Smooth muscle cell (in vitro differentiated cells): ENCODE results near the gene TRAPPC6A. TPM values are rescaled to one million over a fixed set of nuclear protein-coding genes. Genes with fewer than 3 reads are reported as not detected.
"Not testable (repeated sequence)": the region's sequence is repeated elsewhere in the genome, so short reads cannot be mapped to it uniquely, and the experiment has no call there.

Experiments used
- DNase-seq: peaks from one replicate; lab custom pipeline; 2025; ENCODE audit not compliant: unreplicated experiment; lab: John Stamatoyannopoulos, UW
- H2AFZ ChIP-seq: fragments of 200-600 bp; sonication (generic); 2 replicates; pipeline ENCODE4 v1.6.0; 2016; ENCODE audit warnings: antibody characterized with exemption, low read depth, mild to moderate bottlenecking
- H3F3A ChIP-seq: fragments of 200-600 bp; sonication (generic); 2 replicates; pipeline ENCODE4 v1.6.0; 2017; ENCODE audit warnings: antibody characterized with exemption, low read depth
- H3K27ac ChIP-seq: fragments of 200-600 bp; sonication (generic); 2 replicates; pipeline ENCODE4 v1.5.1; 2016; ENCODE audit warnings: low read depth, mild to moderate bottlenecking
- H3K27me3 ChIP-seq: fragments of 200-600 bp; sonication (generic); 2 replicates; pipeline ENCODE4 v1.6.1; 2016; ENCODE audit warnings: low read depth, mild to moderate bottlenecking
- H3K36me3 ChIP-seq: fragments of 200-600 bp; sonication (generic); 2 replicates; pipeline ENCODE4 v1.5.1; 2016; ENCODE audit warnings: low read depth
- H3K4me1 ChIP-seq: fragments of 200-600 bp; sonication (generic); 2 replicates; pipeline ENCODE4 v1.5.1; 2016; ENCODE audit warnings: low read depth
- H3K4me2 ChIP-seq: fragments of 200-600 bp; sonication (generic); 2 replicates; pipeline ENCODE4 v1.6.0; 2016; ENCODE audit warnings: mild to moderate bottlenecking
- H3K4me3 ChIP-seq: fragments of 200-600 bp; sonication (generic); 2 replicates; pipeline ENCODE4 v1.5.1; 2016; ENCODE audit warnings: mild to moderate bottlenecking
- H3K79me2 ChIP-seq: fragments of 200-600 bp; sonication (generic); 2 replicates; pipeline ENCODE4 v1.6.0; 2016; ENCODE audit warnings: low read depth, mild to moderate bottlenecking
- H3K9ac ChIP-seq: fragments of 200-600 bp; sonication (generic); 2 replicates; pipeline ENCODE4 v1.6.0; 2016; ENCODE audit warnings: low read depth
- H3K9me3 ChIP-seq: fragments of 200-600 bp; sonication (generic); replicated peaks from 2 replicates; pipeline ENCODE4 v1.5.1; 2016; ENCODE audit warnings: low read depth
- H4K20me1 ChIP-seq: fragments of 200-600 bp; sonication (generic); 2 replicates; pipeline ENCODE4 v1.6.0; 2016; ENCODE audit warnings: low read depth
- WGBS: methylation state at CpG from one replicate; pipeline ENCODE4 v1.1.7; 2016; ENCODE audit warnings: low lambda C conversion rate; 5-methylcytosine and 5-hydroxymethylcytosine counted together
- polyA plus RNA-seq: library from polyadenylated mRNA; unstranded; fragments of >200 nt; fragmentation: Nextera tagmentation; extraction: Ambion mirVana; gene quantifications from 2 replicates; pipeline ENCODE4 v1.2.1, GENCODE V29; 2016
- total RNA-seq: library from RNA; depleted of rRNA; stranded (reverse); fragments of >200 nt; gene quantifications from 2 replicates; pipeline ENCODE4 v1.2.3, GENCODE V29; 2014
- TF ChIP-seq, protein P1 (sequence below): fragments of 200-600 bp; sonication (generic); IDR thresholded peaks from 2 replicates; pipeline ENCODE4 v1.5.1; 2017; ENCODE audit warnings: borderline replicate concordance, mild to moderate bottlenecking, antibody characterized with exemption; ENCODE audit not compliant: insufficient read depth, poor library complexity, severe bottlenecking

TRAPPC6A gene
- total and polyA plus RNA-seq, 2 experiments from 2014 or later = 10.2 to 32.2 TPM

DNA sequence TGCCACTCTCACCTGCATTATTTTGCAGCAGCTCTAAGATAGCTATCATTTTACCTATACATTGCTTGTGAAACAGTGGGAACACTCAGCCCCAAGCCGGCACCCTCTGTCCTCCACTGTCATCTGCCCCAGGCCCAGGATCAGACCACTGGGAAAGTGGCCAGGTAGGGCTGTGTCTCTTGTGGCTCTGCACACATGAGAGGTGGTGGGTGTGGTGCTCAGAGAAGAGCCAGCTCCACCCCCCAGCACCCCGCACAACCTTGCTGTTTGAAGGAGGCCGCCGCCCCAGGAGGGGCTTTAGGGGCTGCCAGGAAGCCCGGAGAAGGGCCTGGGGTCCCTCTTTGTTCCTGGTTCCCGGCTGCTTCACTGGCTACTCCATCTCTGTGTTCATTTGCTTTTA lies 58.5 kb downstream of the TRAPPC6A start:
- Histone ChIP-seq H3K27me3 (no peaks in the 10 kb centered on the region), H3F3A (no peaks in the 10 kb centered on the region), H3K27ac (no peak overlapping the region), H2AFZ (no peak overlapping the region), H3K4me2 (no peak overlapping the region), H3K9ac (no peak overlapping the region), H3K4me1 (peaks cover 6% of the 10 kb centered on the region), H3K4me3 (no peak overlapping the region), H3K79me2 (peaks cover 56% of the 10 kb centered on the region), H3K36me3 (no peaks in the 10 kb centered on the region), H4K20me1 (peaks cover 100% of the 10 kb centered on the region), H3K9me3 (no peaks in the 10 kb centered on the region)
- no peak for DNase-seq
- TF ChIP-seq, protein P1, sequence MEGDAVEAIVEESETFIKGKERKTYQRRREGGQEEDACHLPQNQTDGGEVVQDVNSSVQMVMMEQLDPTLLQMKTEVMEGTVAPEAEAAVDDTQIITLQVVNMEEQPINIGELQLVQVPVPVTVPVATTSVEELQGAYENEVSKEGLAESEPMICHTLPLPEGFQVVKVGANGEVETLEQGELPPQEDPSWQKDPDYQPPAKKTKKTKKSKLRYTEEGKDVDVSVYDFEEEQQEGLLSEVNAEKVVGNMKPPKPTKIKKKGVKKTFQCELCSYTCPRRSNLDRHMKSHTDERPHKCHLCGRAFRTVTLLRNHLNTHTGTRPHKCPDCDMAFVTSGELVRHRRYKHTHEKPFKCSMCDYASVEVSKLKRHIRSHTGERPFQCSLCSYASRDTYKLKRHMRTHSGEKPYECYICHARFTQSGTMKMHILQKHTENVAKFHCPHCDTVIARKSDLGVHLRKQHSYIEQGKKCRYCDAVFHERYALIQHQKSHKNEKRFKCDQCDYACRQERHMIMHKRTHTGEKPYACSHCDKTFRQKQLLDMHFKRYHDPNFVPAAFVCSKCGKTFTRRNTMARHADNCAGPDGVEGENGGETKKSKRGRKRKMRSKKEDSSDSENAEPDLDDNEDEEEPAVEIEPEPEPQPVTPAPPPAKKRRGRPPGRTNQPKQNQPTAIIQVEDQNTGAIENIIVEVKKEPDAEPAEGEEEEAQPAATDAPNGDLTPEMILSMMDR = no peak
- 95% methylated on average over 6 of the region's 6 CpGs for WGBS

- H3K4me1 ChIP-seq, H2AFZ ChIP-seq, H3K9me3 ChIP-seq, DNase-seq, H3K27ac ChIP-seq, H3K4me3 ChIP-seq, H3K36me3 ChIP-seq, H3K9ac ChIP-seq, H3F3A ChIP-seq, H3K4me2 ChIP-seq, H3K27me3 ChIP-seq: not testable (repeated sequence)
- peaks cover 100% of the 10 kb centered on the region for H4K20me1 ChIP-seq
- peaks cover 56% of the 10 kb centered on the region for H3K79me2 ChIP-seq
- 93% methylated on average over 18 of the region's 18 CpGs for WGBS
Measured at GRCh38 chr19:45118591-45119355, 59.3 kb downstream of the TRAPPC6A start.

DNA sequence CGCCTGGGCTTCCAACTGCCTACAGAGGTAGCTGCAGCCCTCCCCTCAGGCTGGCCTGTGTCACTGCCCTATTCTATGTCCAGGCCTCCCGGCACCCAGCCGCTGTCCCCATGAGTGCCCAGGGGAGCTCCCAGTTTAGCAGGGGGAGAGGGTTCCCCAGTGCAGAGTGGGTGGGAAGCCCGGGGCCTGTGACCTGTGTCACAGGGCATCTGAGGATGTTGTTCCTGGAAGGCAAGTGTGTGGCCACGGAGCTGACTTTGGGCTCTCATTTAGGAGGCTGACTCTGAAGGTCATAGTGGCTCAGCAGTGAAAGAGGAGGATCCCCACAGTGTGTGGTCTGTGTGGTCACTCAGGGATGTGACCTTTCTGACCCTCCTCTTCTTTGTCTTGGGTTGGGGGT lies 59.9 kb downstream of the TRAPPC6A start:
- Histone ChIP-seq H3F3A (no peaks in the 10 kb centered on the region), H3K9me3 (no peaks in the 10 kb centered on the region), H2AFZ (no peak overlapping the region), H3K4me2 (no peak overlapping the region), H3K4me3 (no peak overlapping the region), H4K20me1 (peaks cover 100% of the 10 kb centered on the region), H3K4me1 (peaks cover 6% of the 10 kb centered on the region), H3K9ac (no peak overlapping the region), H3K27ac (no peak overlapping the region), H3K36me3 (no peaks in the 10 kb centered on the region), H3K27me3 (no peaks in the 10 kb centered on the region), H3K79me2 (peaks cover 61% of the 10 kb centered on the region)
- no peak for DNase-seq
- 92% methylated on average over 5 of the region's 5 CpGs for WGBS
- TF ChIP-seq, protein P1 = no peak

DNA sequence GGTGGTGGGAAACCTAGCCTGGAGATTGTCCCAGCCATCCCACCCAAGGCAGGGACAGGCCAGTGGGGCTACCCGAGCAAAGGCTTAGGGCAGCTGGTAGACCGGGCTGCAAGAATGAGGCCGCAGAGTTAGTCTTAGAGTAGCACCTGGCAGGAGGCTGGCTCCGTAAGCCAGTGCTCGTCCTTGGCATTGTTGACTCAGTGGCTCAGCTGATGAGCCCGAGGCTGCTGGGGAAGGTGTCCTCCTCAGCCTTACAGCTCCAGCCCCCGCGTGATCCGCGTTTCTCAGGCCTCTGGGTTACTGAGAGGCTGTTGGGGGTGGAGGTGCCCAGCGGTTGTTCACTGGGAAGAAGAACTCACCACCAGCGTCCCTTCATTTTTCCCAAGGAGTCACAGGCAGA lies 60.4 kb downstream of the TRAPPC6A start:
- H3K9me3 ChIP-seq = no peaks in the 10 kb centered on the region
- H3K9ac ChIP-seq = no peak overlapping the region
- H4K20me1 ChIP-seq = peaks cover 100% of the 10 kb centered on the region
- no peaks in the 10 kb centered on the region for H3F3A ChIP-seq
- H3K27ac ChIP-seq = no peak overlapping the region
- DNase-seq = no peak
- peaks cover 64% of the 10 kb centered on the region for H3K79me2 ChIP-seq
- peaks cover 6% of the 10 kb centered on the region for H3K4me1 ChIP-seq
- H3K36me3 ChIP-seq = no peaks in the 10 kb centered on the region
- H3K4me2 ChIP-seq = no peak overlapping the region
- H3K27me3 ChIP-seq = no peaks in the 10 kb centered on the region
- TF ChIP-seq, protein P1 = no peak
- H3K4me3 ChIP-seq = no peak overlapping the region
- no peak overlapping the region for H2AFZ ChIP-seq
- WGBS = 79% methylated on average over 12 of the region's 12 CpGs
